Suppressor macrophage treated with lipopolysaccharide for 1 hour (primary cell): ENCODE data around the gene PRTFDC1.
A peak's percentile ranks its signal among the peaks of the same experiment; 100 is the strongest.
"Not testable (repeated sequence)": the region's sequence is repeated elsewhere in the genome, so short reads cannot be mapped to it uniquely, and the experiment has no call there.

Experiments used
- DNase-seq, 3 donors: peaks; one replicate each; pipeline ENCODE4 v3.0.0-alpha.2; 2020 to 2022

The PRTFDC1 gene, protein sequence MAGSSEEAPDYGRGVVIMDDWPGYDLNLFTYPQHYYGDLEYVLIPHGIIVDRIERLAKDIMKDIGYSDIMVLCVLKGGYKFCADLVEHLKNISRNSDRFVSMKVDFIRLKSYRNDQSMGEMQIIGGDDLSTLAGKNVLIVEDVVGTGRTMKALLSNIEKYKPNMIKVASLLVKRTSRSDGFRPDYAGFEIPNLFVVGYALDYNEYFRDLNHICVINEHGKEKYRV

DNA sequence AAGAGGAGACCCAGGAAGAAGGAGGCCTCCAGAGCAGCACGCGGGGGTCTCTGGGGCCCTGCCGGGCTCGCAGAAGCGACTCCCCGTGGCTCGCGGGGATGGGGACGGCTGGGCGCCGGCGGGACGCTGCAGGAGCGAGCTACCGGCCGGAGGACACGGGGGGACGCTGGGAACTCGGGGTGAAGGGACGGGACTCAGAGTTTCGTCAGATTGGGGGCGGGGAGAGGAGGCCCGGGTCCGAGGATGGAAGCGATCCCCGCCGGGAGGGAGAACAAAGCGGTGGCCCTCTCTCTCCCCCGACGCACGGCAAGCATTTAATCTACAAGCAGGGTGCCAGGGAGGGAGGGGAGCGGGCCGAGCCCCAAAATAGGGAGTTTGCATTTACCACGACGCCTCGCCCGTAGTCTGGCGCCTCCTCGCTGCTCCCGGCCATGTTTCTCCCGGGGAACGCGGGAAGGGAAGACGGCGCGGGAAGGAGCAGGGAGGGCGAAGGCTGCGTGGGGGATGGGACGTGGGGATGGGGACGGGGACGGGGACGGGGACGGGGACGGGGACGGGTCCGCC is at the start of gene PRTFDC1:
Gene PRTFDC1, minus strand, starts transcription at position 464 of the 564 bp plus-strand sequence. Its CDS starts 31 bp downstream, at position 433.
- peak in 2 of 3 donors; percentile 16 to 38 for DNase-seq

DNA sequence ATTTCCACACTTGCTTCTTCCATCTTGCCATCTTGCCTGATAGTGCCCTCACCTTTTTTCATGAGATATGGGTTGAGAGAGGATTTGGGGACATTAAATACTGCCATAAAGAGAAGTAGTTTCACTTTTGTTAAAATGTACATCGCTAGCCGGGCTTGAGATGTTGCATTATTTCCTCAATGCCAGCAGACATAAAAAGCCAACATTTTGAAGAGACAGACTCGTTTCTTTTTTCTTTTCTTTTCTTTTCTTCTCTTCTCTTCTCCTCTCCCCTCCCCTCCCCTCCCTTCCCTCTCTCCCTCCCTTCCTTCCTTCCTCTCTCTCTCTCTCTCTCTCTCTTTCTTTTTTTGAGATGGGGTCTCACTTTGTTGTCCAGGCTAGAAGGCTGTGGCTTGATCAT is 45.6 kb upstream of the PRTFDC1 start:
- no peak for DNase-seq

DNA sequence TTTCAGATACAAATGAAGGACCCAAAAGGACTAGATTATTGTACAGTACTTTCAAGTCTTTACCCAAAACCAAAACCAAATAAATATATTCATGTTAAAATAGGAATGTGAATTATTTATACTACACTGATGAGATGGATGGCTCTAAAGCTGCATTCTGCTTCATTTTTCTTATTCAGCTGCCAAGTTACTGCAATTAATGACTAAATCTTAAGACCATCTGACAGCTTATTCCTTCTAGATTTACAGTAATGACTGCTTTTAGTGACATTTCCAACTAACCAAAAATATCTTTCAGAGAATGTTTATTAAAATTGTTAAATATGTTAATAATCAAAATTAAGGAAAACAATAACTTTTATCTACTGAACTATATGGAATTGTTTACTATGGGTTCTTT is 42.7 kb upstream of the PRTFDC1 start:
- no peak for DNase-seq

DNA sequence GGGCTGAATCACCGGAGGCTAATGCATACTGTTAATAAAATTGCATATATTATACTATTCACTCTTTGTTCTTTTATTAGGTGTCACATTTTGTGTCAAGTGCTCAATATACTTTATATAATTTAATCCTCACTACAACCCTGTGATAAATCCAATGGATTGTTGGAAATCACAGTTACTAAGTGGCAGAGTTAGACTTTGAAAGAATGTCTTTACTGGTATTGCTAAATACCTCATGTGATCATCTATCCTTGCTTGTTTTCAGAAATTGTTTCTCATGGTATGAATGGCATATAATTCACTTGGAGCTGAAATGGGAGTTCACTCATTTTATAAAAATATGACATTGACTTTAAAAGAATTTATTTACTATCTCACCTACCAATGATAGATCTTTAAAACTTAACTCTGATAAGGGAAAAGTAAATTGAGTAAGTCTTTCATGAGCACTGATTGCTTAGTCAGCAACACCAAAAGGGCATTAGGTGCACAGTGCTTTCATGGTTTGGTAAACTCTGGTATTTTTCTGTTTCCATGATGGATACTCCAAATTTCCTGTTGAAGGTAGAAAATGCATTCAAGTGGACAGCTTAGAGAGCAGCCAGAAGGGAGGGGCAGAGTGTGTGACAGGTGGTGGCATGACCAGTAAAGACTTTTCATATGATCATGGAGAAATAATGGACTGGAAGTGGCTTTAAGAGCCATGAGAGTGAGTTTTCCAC is 41.0 kb upstream of the PRTFDC1 start:
- peak in 1 of 3 donors; percentile 5 for DNase-seq

DNA sequence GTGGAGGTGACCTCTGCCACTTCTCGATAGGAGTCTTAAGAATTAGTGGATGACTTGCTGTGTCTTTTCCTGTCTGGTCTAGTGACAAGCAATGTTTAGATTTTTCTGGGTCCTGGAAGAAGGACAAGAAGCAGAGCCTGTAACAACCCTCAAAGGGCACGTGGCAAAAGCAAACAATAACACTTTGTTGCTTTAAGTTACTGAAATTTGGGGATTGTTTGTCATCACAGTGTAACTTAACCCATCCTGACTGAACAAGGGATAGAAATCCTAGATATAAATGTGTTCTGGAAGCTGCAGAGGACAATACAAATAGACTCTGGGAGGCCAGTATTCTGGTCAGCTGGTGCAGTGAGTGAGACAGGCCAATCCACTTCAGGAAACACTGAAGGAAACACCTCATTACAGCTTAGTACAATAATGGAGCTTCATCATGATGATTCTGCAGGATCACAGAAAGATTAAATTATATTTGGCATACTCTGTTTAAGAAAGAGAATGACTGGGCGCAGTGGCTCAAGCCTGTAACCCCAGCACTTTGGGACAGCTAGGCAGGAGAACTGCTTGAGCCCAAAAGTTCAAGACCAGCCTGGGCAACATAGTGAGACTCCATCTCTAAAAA is 40.2 kb upstream of the PRTFDC1 start:
- DNase-seq, result no peak

DNA sequence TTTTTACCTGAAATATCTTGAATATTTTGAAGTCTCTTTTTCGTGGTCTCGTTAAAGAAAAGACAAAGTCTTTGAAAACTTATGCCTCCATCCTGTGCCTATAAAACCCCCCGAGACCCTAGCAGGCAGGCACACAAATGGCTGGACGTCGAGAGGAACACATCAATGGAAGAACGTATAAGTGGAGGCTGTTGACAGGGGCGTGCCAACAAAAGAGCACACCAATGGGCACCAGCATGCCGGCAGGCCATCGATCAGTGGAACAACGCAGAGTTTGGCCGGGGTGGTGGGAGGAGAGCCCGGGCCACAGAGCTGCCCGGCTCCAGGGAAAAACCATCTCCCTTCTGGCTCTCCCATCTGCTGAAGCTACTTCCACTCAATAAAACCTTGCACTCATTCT is 38.9 kb upstream of the PRTFDC1 start:
- DNase-seq, result no peak

DNA sequence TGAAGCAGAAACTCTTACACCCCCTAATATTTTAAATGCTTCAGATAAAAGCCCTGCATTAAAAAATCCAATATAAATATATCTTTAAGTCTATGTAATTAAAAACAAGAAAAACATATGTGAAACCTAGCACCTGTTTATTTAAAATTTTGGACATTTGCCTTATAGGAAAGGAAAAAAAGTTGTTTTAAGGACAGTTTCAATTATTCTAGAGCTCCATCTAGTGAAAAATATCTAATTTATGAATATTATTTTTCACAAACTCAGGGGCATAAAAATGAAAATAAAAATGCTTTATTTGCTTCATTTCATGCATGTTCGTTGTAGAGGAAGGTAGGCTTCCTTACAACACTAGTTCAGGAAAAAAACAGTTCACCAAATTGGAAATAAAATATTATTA is 37.5 kb upstream of the PRTFDC1 start:
- DNase-seq, result peak in 2 of 3 donors; percentile 24 to 39

DNA sequence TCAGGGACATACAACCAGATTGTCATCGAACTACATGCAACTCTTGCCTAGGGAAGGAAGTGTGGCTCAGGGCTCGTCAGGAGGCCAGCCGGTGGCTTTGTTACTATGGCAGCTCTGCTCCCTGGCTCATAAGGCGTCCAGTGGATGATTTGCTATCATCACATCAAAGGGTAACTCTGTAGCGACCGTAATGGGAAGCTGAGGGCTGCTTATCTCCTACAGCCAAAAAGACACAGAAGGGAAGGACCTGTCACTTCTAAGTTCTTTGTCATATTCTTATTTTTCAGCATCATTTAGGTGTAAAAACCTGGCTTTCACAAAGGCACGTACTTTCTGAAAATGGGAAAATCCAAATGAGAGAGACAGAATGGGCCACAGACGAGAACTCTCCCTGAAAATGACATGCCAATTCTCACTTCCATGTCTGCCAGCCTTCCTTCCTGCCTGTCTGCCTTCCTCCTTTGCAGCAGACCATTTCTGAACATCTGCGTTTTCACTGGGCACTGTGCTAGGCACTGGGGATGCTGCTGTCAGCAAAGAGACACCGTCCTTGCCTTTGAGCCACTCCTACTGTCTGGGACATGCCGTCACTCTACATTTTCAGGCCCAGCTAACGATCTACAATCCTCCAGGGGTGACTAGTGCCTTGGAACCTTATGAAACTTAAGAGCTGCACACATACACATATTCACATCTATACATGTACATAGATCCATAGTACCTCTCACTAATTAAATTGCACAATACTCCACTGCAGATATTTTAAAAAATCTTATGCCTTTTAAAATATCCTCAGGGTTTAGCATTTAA is 36.6 kb upstream of the PRTFDC1 start:
- DNase-seq, result peak; percentile 41 to 48 (median 43)

DNA sequence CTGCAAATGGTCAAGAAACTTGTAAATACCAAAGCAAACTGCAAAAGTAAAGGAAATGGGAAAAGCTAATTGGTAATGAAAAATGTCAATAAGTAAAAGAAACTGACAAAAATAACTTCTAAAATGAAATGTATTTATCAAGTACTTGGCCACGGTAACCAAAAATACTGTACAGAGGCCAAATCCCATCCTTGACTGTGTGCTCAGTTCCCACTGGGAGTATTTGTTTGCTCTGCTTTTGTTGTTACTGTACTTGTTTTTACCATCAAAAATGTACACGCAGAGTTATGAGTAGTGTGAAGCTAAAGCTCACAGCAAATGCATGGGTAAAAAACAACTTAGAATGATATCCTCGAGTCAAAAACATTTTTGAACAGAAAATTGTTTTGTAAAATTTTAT is 32.5 kb upstream of the PRTFDC1 start:
- DNase-seq, result no peak

DNA sequence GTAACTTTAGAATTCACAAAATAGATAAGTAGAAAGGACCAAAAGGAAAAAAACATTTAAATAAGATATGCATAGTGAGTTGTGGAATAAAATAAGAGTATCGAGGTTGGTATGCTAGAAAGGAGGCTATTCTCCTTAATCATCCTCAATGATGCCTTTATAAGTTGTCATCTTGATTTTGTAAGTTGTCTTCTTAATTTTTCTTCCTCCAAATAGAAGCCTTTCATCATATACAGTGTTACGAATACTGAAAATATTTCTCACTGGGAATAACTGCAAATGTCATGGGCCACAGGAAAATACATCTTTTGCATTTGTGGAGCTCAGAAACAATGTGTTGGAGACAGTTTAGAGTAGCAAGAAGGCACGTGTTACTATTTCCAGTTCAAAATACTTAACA is 31.5 kb upstream of the PRTFDC1 start:
- no peak for DNase-seq

DNA sequence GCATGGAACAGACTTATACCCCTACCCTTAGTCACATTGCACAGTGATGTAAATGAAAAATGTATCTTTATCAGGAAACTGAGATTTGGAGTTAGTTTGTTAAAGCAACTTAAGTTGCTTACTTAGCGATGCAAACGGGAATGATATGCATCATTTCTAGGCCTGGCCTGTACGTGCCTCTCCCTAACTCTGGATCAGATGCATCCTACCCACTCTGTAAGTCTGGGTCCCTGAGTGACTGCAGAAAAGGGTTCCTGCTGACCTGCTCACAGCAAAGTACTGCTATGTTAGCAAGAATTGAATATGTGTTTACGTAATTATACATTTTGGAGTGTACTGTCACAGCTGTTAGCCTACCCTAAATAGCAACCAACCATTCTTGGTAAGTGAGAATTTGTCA is 30.7 kb upstream of the PRTFDC1 start:
- no peak for DNase-seq

DNA sequence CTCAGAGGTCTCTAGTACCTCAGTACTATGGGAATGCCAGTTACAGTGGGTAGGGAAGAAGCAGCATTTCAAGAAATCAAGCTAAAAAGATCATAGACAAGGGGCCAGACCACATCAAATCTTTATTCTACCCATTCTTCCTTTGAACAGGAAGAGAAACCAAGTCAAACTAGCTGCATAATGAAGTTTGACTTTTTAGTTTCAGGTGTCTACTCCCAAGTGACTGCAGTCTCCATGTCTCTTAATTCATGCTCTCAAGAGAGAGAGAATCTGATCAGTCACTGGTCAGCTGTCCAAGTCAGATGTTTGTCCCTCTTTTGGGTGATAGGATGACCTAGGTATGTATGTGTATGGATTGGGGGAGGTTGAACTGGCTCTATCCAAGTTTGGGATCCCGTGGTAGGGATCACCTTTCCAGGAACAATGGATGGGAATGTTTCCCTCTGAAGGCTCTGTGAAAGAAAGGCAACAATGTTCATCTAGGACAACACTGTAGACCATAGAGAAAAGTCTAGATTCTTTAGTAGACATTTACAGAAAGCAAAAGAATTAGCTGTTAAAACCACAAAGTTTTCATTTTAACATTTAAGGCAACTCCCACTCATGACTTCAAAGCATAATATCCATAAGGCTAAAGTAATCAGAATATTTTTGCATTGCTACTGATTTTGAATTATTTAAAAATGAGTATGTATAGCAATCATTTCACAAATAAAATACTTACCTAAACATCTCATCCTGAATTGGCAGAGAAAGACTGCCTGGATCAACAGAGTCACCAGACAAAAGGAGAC is 30.1 kb upstream of the PRTFDC1 start:
- DNase-seq, result no peak

DNA sequence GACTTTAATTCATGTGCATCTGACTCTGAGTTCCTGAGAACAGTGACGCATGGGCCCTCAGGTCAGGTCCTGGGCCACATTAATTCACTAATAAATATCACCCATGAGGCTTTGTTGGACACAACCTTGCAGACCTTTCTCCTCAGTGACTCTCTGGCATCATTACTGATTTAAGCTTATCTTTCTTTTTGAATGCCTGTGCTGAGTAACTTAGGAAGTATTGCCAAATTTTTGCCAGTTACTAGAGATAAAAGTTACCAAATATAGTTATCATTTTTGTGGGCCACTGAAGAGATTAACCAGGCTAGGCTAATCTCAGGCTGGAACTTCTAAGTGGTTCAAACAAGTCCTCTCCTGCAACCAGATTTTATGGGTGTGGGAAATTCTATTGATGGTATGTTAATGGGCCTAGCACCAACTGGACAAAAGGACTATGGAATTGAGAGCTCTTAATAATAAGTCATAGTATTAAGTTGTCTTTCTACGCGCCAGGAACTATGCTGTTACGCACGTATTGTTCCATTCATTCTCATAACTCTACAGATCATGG is 28.8 kb upstream of the PRTFDC1 start:
- DNase-seq, result no peak

DNA sequence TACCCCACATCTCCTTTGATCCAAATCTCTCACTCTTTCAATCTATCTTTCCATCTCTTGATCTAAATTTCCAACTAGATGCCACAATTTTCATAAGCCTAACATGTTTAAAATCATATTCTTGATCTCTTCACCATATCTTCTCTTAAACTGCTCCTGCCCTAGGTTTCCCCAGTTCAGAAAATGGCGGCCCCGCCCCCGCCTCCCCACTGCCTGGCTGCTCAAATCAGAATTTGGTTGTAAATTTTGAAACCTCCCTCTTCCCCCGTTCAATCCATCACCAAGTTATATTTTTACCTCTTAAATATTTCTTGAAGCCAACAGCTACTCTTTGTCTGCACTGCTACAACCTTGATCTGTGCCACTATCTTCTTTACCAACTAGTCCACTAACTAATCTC is 27.3 kb upstream of the PRTFDC1 start:
- no peak for DNase-seq

DNA sequence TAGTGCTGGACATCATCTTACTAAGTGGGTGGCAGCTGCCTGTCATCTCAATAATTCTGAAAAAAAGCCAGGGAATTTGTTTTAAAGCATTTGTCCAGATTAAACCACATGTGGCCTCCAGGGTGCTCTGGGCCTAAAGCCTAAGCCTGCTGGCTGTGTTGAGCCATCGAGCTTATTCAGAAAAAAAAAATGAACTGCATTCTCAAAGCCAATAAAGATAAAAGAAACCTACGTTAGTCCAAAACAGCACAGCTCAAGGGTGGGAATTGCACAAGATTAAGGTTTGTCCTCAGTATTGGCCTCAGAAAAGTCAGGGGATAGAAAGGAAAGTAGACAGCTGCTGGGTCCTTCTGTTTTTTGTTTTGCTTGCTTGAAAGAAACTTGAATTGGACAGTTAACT is 22.6 kb upstream of the PRTFDC1 start:
- DNase-seq, result no peak

DNA sequence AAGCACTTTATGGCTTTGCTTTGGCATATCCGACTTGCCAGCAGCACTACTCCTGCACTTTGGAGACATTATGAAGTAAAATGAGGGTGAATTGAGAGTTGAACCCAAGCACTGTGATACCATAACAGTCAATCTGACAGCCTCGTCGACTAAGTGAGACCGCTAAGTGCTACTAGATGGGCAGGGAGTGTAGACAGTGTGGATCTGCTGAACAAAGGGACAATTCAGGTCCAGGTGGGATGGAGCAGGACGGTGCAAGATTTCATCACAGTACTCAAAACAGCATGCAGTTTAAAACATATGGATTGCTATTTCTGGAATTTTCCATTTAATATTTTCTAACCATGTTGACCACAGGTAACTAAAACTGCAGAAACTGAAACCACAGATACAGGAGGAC is 20.8 kb upstream of the PRTFDC1 start:
- DNase-seq, result no peak

DNA sequence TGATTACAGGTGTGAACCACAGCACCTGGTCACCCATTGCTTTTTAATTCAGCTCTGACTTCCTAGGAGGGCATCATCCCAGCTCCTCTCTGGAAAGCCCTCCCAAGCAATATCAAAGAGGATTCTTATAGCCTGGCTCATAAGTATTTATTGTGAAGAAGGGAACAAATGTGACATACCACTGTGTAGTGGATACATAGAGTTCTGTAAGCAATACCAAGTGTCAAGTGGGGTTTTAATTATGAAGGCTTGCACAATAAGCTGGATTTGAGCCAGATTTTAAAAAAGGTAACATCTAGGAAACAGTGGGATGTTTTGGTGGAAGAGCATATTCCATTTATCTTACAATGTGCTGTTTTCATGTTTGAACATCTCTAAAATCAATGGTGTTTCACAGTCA is 19.0 kb upstream of the PRTFDC1 start:
- no peak for DNase-seq

DNA sequence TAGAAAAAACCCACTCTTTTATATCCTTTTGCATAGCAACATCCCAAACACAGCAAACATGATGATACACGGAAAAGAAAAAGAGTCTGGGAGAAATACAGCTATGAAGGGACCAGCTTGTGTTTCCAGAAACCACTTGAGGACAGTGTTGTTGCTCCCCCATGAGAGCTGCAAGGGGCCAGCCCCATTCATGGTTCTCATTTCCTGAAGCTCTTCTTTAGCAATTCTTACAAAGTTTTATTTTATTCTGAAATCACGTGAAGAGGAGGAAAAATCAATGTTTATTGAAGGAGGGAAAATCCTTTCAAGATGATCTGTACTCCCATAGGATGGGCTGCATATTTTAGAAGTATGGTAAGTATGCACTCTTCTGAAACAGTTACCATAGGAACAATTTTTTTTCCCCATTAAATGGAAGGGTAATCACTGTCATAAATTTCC is 17.5 kb upstream of the PRTFDC1 start:
- DNase-seq, result no peak

DNA sequence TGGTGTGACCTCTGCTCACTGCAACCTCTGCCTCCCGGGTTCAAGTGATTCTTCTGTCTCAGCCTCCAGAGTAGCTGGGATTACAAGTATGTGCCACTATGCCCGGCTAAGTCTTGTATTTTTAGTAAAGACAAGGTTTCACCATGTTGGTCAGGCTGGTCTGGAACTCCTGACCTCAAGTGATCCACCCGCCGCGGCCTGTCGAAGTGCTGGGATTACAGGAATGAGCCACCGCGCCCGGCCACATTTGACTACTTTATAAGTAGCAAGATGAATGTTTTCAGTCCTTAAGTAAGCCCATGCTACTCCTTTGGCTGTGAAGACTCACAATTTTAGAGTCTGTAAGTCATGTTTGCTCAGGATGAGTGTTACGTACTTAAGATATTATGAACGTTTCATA is 16.5 kb upstream of the PRTFDC1 start:
- DNase-seq, result not testable (repeated sequence)

DNA sequence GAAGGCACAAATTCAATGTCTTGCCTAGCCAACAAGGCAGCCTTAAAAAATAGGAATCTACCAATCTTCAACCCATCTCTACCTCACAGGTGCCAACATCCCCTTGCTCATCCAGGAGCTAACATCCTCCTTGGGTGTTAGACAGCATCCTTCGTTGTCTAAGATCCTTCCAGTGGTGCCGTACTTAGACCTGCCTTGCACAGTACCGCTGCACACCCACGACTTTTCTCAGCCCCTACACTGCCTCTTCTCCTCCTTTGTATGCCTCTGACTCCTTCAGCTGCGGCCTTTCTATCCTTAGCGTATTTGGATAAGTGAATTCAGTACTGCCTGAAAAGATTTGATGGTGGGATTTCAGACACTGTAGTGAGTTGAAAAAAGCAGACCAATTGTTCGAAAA is 15.9 kb upstream of the PRTFDC1 start:
- no peak for DNase-seq

DNA sequence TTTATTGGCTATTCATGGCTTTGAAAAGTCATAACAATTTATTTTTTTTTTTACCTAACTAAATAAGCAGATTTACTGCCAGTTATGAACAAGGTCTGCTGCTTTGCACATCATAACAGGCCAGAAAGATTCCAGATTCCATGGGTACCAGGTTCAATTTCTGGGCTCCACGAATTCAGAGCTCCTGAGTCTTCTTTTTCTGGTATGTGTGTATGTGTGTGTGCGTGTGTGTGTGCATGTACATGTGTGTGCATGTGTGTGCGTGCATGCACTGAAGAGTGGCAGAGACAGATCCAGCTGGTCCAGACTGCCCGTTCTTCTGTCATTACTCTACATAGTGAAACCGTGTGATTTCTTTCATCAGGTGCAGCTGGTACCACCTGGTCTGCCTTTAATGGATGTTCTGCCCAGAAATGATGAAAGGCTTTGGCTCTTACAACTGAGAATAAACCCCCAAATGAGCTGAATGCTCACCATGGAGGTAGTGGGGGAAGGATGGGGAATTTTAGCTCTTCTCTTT is 14.6 kb upstream of the PRTFDC1 start:
- DNase-seq, result no peak

DNA sequence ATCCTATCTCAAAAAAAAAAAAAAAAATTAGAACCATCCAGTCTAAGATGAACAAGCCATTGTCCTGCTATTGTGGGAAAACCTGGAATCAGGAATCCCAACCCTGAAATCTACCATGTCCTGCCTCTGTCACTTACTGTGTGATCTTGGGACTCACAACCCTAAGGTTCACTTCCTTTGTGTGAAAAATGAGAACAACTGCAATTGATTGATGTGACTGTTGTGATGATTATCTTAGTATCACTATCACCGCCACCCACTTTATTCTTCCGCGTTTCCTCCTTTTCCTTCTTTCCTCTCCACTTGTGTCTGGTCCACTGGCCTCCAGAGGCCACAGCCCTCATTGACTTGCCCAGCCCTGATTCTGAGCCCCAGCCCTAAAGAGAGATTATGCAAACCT is 12.6 kb upstream of the PRTFDC1 start:
- no peak for DNase-seq
